HG02973 (cell line): Measurements from ENCODE around the gene SFMBT1.

Source experiments
- ATAC-seq: cut with Tn5 transposase; IDR thresholded peaks from one replicate; pipeline ENCODE4 v1.9.1; 2021; ENCODE audit warnings: moderate library complexity; ENCODE audit not compliant: unreplicated experiment

SFMBT1 gene

GRCh38 chr3:53005338-53005737 lies 40.5 kb downstream of the SFMBT1 start:
- ATAC-seq, result no peak

- no peak for ATAC-seq
Observed at GRCh38 chr3:53003320-53003719, 42.6 kb downstream of the SFMBT1 start.

- ATAC-seq, result no peak
Observed at GRCh38 chr3:52998771-52999513, 46.9 kb downstream of the SFMBT1 start.

GRCh38 chr3:52990637-52991036 lies 55.2 kb downstream of the SFMBT1 start:
- ATAC-seq, result no peak

- ATAC-seq, result no peak
Observed at GRCh38 chr3:52986938-52987337, 58.9 kb downstream of the SFMBT1 start.

GRCh38 chr3:52986049-52986448 lies 59.8 kb downstream of the SFMBT1 start:
- ATAC-seq, result no peak

GRCh38 chr3:52983828-52984227 lies 62.0 kb downstream of the SFMBT1 start:
- peak; percentile 15 for ATAC-seq

GRCh38 chr3:52983336-52983807 lies 62.5 kb downstream of the SFMBT1 start:
- ATAC-seq, result peak; percentile 80

GRCh38 chr3:52982839-52983238 lies 63.0 kb downstream of the SFMBT1 start:
- peak; percentile 43 for ATAC-seq

GRCh38 chr3:52979190-52979983 lies 66.5 kb downstream of the SFMBT1 start:
- ATAC-seq, result no peak

GRCh38 chr3:52978109-52978754 lies 67.6 kb downstream of the SFMBT1 start:
- ATAC-seq, result no peak

GRCh38 chr3:52973806-52974205 lies 72.1 kb downstream of the SFMBT1 start:
- ATAC-seq, result no peak

GRCh38 chr3:52971895-52972294 lies 74.0 kb downstream of the SFMBT1 start:
- no peak for ATAC-seq

GRCh38 chr3:52967398-52967797 lies 78.5 kb downstream of the SFMBT1 start:
- no peak for ATAC-seq

GRCh38 chr3:52962160-52962559 lies 83.7 kb downstream of the SFMBT1 start:
- ATAC-seq, result no peak

- ATAC-seq, result no peak
Observed at GRCh38 chr3:52959773-52960172, 86.1 kb downstream of the SFMBT1 start.

GRCh38 chr3:52939600-52939999 lies 106.3 kb downstream of the SFMBT1 start:
- no peak for ATAC-seq

- ATAC-seq, result peak; percentile 54
Observed at GRCh38 chr3:52934630-52935530, 111.0 kb downstream of the SFMBT1 start.

- no peak for ATAC-seq
Observed at GRCh38 chr3:52931889-52932288, 114.0 kb downstream of the SFMBT1 start.

GRCh38 chr3:52931328-52931727 lies 114.5 kb downstream of the SFMBT1 start:
- no peak for ATAC-seq

- no peak for ATAC-seq
Observed at GRCh38 chr3:52930748-52931147, 115.1 kb downstream of the SFMBT1 start.
